Transverse colon (tissue), 4 donors: ENCODE results near the gene ZNG1F. TPM values are rescaled to one million over a fixed set of nuclear protein-coding genes. Genes with fewer than 3 reads are reported as not detected.
"Not testable (repeated sequence)": the region's sequence is repeated elsewhere in the genome, so short reads cannot be mapped to it uniquely, and the experiment has no call there.

ENCODE experiments used
- DNase-seq: peaks from one replicate; pipeline ENCODE4 v3.0.0-alpha.2; 2019
- H3K27ac ChIP-seq, 4 donors: fragments of 200-600 bp; sonication (generic); 2 replicates each; pipeline ENCODE4 v1.5.1; 2016 to 2018; ENCODE audit warnings: inconsistent platforms in 4 of 4
- H3K27me3 ChIP-seq: fragments of 200-600 bp; sonication (generic); 2 replicates; pipeline ENCODE4 v1.5.1; 2017; ENCODE audit warnings: inconsistent platforms
- H3K36me3 ChIP-seq, 4 donors: fragments of 200-600 bp; sonication (generic); 2 replicates each; pipeline ENCODE4 v1.5.1; 2017 to 2019; ENCODE audit warnings: inconsistent platforms in 4 of 4
- H3K4me1 ChIP-seq, 4 donors: fragments of 200-600 bp; sonication (generic); 2 replicates each; pipeline ENCODE4 v1.5.1; 2017 to 2020; ENCODE audit warnings: inconsistent platforms in 4 of 4
- H3K4me3 ChIP-seq, 4 donors: fragments of 200-600 bp; sonication (generic); 1 replicate in 1 of 4; 2 replicates in 3 of 4; pipeline versions ENCODE4 v1.5.1 to v1.6.1; 2017 to 2019; ENCODE audit warnings: inconsistent platforms in 4 of 4
- H3K9me3 ChIP-seq, 2 donors: fragments of 200-600 bp; sonication (generic); 2 replicates each; pipeline ENCODE4 v1.5.1; 2017 to 2019; ENCODE audit warnings: inconsistent platforms in 2 of 2
- WGBS, 2 donors: methylation state at CpG; one replicate each; pipeline ENCODE4 v1.1.5; 2018; ENCODE audit warnings: low coverage in 1 of 2; 5-methylcytosine and 5-hydroxymethylcytosine counted together
- in situ Hi-C, 4 donors: fragments of 200-750 bp; cut with MboI; loops; one replicate each; pipeline versions ENCODE4 v1.15.0 to v1.15.1; 2017; ENCODE audit warnings: low sequenced_read_pairs in 3 of 4, low pct_ligation_motif_present in 1 of 4, low pct_unique_long_range_greater_than_20kb in 1 of 4
- intact Hi-C: fragments of 100-400 bp; cut with DNase I; formaldehyde crosslinking; loops from one replicate; pipeline ENCODE4 v1.15.1; 2023; ENCODE audit warnings: low total_unique reads
- total RNA-seq, 4 donors: library from RNA; depleted of rRNA; stranded (reverse); fragments of >200 nt; gene quantifications; one replicate each; pipeline ENCODE4 v1.1.0, GENCODE V29; 2016

Gene ZNG1F
- total RNA-seq, 4 donors from 2014 or later, result 11.6 to 21.8 (median 18.4) TPM

DNA sequence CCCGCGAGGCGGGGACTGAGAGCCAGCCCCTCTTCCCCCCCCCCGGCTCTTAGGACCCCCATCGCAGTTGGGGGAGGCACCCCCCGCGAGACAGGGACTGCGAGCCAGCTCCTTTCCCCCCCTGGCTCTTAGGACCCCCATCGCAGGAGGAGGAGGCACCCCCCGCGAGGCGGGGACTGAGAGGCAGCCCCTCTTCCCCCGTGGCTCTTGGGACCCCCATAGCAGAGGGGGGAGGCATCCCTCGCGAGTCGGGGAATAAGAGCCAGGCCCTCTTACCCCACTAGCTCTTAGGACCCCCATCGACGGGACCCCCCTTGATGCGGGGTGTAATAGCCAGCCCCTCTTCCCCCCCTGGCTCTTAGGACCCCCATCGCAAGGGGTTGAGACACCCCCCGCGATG lies 80.3 kb downstream of the ZNG1F start:
- H3K4me1 ChIP-seq, H3K27ac ChIP-seq, H3K4me3 ChIP-seq, in situ Hi-C loops, H3K36me3 ChIP-seq, DNase-seq, intact Hi-C loops, H3K9me3 ChIP-seq: not testable (repeated sequence)
- peaks cover 25% of the 10 kb centered on the region for H3K27me3 ChIP-seq
- no CpG with 5 or more reads among the region's 22 CpGs for WGBS, 2 donors

DNA sequence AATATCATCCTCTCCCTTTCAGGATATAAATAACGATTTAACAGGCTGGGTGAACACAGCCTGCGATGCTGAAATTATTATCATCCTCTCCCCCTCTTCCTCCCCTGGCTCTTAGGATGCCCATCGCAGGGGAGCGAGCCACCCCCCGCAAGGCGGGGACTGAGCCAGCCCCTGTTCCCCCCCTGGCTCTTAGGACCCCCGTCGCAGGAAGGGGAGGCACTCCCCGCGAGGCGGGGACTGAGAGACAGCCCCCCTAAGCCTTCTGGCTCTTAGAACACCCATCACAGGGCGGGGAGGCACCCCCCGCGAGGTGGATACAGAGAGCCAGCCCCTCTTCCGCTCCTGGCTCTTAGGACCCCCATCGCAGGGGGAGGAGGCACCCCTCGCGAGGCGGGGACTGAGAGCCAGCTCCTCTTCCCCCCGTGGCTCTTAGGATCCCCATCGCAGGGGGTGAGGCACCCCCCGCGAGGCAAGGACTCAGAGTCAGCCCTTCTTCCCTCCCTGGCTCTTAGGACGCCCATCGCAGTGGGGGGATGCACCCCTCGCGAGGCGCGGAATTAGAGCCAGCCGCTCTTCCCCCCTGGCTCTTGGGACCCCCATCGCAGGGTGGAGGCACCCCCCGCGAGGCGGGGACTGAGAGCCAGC lies 82.5 kb downstream of the ZNG1F start:
- H3K4me3 ChIP-seq, DNase-seq: not testable (repeated sequence)
- H3K27me3 ChIP-seq, result peaks cover 25% of the 10 kb centered on the region

DNA sequence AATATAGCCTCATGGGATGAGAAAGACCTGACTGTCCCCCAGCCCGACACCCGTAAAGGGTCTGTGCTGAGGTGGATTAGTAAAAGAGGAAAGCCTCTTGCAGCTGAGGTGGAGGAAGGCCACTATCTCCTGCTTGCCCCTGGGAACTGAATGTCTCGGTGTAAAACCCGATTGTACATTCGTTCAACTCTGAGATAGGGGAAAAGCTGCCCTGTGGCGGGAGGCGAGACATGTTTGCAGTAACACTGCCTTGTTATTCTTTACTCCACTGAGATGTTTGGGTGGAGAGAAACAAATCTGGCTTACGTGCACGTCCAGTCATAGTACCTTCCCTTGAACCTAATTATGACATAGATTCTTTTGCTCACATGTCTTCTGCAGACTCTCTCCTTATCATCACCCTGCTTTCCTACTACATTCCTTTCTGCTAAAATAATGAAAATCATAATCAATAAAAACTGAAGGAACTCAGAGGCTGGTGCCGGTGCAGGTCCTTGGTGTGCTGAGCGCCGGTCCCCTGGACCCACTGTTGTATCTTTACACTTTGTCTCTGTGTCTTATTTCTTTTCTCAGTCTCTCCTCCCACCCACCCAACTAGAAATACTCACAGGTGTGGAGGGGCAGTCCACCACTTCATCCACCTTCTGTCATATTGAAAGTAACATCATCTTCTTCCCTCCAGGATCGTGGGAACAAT lies 83.4 kb downstream of the ZNG1F start:
- H3K4me3 ChIP-seq, intact Hi-C loops, H3K4me1 ChIP-seq, H3K36me3 ChIP-seq, in situ Hi-C loops, H3K27ac ChIP-seq, DNase-seq, H3K9me3 ChIP-seq: not testable (repeated sequence)
- WGBS, 2 donors, result 53 to 67% methylated on average over 3 to 8 of the region's 13 CpGs
- peaks cover 21% of the 10 kb centered on the region for H3K27me3 ChIP-seq

More for the DNA sequence above, 82.5 kb downstream of the ZNG1F start:
- H3K9me3 ChIP-seq, H3K4me1 ChIP-seq, H3K36me3 ChIP-seq, H3K27ac ChIP-seq, intact Hi-C loops, in situ Hi-C loops: not testable (repeated sequence)
- 29% methylated on average over 16 of the region's 34 CpGs; no CpG with 5 or more reads in 1 of the 2 donors for WGBS, 2 donors

- DNase-seq, H3K4me3 ChIP-seq, in situ Hi-C loops, intact Hi-C loops, H3K9me3 ChIP-seq, H3K36me3 ChIP-seq, H3K27ac ChIP-seq, H3K4me1 ChIP-seq: not testable (repeated sequence)
- peaks cover 21% of the 10 kb centered on the region for H3K27me3 ChIP-seq
- WGBS, 2 donors, result 50% methylated on average over 6 of the region's 19 CpGs; no CpG with 5 or more reads in 1 of the 2 donors
Observed at GRCh38 chr9:41104542-41104941, 84.6 kb downstream of the ZNG1F start.

- DNase-seq, in situ Hi-C loops: not testable (repeated sequence)
Observed at GRCh38 chr9:41100508-41100907, 88.6 kb downstream of the ZNG1F start.

GRCh38 chr9:41098759-41099158 lies 90.4 kb downstream of the ZNG1F start:
- H3K27ac ChIP-seq, H3K9me3 ChIP-seq, DNase-seq, H3K36me3 ChIP-seq, H3K27me3 ChIP-seq, H3K4me3 ChIP-seq, in situ Hi-C loops, intact Hi-C loops, H3K4me1 ChIP-seq: not testable (repeated sequence)
- 43 to 49% methylated on average over 4 of the region's 4 CpGs for WGBS, 2 donors

More at GRCh38 chr9:41100508-41100907, 88.6 kb downstream of the ZNG1F start:
- H3K36me3 ChIP-seq, H3K4me3 ChIP-seq, H3K27me3 ChIP-seq, H3K27ac ChIP-seq, H3K4me1 ChIP-seq, intact Hi-C loops, H3K9me3 ChIP-seq: not testable (repeated sequence)
- WGBS, 2 donors, result 65 to 74% methylated on average over 4 to 7 of the region's 7 CpGs

DNA sequence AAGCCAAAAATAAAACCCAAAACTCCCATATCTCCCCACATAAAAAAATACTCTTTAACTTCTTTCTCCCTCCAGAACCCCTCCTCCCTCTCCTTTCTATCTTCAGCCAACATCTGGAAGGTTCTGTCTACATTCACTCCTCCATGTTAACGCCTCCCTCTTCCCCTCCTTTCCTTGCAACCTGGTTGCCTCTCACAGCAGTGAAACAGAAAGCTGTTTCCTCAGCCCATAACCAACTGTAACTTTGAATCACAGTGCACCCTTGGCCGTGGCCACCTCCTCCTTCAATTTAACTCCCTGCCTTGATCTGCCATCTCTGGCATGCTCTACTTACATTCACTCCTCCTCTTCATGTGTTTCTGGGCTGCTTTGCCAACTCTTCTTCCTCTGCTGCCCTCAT lies 94.1 kb downstream of the ZNG1F start:
- in situ Hi-C loops, H3K36me3 ChIP-seq: not testable (repeated sequence)
- 43 to 46% methylated on average over 2 of the region's 2 CpGs for WGBS, 2 donors

DNA sequence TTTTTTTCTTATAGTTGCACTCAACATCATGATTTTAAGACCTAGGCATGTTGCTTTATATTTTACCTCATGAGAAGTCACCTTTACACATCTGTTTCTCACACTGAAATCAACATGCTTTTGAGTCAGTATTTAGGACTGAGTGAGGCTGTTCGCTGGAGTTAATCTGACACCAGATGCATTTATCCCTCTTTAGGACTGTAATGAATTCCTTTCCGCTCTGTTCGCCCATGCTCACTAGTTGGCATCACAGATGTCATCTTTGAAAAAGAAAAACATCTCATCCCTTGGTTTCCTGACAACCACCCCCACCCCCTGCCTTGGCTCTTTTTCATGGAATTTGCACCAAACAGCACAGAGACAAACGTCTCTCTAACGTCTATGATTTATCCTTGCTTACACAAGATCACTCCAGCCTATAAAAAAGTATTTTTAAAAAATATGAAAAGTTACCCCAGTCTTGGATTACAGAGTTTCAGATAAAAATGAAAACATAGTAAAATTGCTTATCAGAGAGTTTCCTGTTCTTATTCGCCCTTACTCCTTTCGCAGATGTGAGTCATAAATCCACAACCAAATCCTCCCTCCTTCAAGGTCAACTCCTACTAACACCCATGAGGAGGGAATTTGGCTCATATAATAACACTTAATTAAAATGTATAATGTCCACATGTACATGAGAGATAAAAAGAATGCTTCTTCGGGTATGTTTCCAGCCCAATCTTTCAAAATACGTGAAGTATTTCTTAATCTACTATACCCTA lies 94.9 kb downstream of the ZNG1F start:
- intact Hi-C loops, DNase-seq, H3K4me1 ChIP-seq, H3K27ac ChIP-seq, H3K27me3 ChIP-seq, H3K9me3 ChIP-seq, in situ Hi-C loops, H3K36me3 ChIP-seq, H3K4me3 ChIP-seq: not testable (repeated sequence)
- 80% methylated on average over 3 of the region's 9 CpGs; no CpG with 5 or more reads in 1 of the 2 donors for WGBS, 2 donors

More for the DNA sequence above, 94.1 kb downstream of the ZNG1F start:
- H3K4me3 ChIP-seq, H3K9me3 ChIP-seq, intact Hi-C loops, H3K27me3 ChIP-seq, DNase-seq, H3K4me1 ChIP-seq, H3K27ac ChIP-seq: not testable (repeated sequence)

- H3K27ac ChIP-seq, H3K4me1 ChIP-seq, DNase-seq, H3K9me3 ChIP-seq, H3K27me3 ChIP-seq, in situ Hi-C loops, H3K4me3 ChIP-seq, intact Hi-C loops, H3K36me3 ChIP-seq: not testable (repeated sequence)
Observed at GRCh38 chr9:41090922-41091321, 98.2 kb downstream of the ZNG1F start.

- H3K4me3 ChIP-seq, H3K36me3 ChIP-seq, H3K4me1 ChIP-seq, intact Hi-C loops, in situ Hi-C loops, H3K9me3 ChIP-seq, H3K27ac ChIP-seq, H3K27me3 ChIP-seq, DNase-seq: not testable (repeated sequence)
- 42% methylated on average over 1 of the region's 1 CpG; no CpG with 5 or more reads in 1 of the 2 donors for WGBS, 2 donors
Observed at GRCh38 chr9:41090386-41090785, 98.7 kb downstream of the ZNG1F start.
